ENCODE measurements around the gene TUT7.
"Not testable (repeated sequence)": the region's sequence is repeated elsewhere in the genome, so short reads cannot be mapped to it uniquely, and the experiment has no call there.

Gene TUT7, protein sequence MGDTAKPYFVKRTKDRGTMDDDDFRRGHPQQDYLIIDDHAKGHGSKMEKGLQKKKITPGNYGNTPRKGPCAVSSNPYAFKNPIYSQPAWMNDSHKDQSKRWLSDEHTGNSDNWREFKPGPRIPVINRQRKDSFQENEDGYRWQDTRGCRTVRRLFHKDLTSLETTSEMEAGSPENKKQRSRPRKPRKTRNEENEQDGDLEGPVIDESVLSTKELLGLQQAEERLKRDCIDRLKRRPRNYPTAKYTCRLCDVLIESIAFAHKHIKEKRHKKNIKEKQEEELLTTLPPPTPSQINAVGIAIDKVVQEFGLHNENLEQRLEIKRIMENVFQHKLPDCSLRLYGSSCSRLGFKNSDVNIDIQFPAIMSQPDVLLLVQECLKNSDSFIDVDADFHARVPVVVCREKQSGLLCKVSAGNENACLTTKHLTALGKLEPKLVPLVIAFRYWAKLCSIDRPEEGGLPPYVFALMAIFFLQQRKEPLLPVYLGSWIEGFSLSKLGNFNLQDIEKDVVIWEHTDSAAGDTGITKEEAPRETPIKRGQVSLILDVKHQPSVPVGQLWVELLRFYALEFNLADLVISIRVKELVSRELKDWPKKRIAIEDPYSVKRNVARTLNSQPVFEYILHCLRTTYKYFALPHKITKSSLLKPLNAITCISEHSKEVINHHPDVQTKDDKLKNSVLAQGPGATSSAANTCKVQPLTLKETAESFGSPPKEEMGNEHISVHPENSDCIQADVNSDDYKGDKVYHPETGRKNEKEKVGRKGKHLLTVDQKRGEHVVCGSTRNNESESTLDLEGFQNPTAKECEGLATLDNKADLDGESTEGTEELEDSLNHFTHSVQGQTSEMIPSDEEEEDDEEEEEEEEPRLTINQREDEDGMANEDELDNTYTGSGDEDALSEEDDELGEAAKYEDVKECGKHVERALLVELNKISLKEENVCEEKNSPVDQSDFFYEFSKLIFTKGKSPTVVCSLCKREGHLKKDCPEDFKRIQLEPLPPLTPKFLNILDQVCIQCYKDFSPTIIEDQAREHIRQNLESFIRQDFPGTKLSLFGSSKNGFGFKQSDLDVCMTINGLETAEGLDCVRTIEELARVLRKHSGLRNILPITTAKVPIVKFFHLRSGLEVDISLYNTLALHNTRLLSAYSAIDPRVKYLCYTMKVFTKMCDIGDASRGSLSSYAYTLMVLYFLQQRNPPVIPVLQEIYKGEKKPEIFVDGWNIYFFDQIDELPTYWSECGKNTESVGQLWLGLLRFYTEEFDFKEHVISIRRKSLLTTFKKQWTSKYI (N-terminal part only)

DNA sequence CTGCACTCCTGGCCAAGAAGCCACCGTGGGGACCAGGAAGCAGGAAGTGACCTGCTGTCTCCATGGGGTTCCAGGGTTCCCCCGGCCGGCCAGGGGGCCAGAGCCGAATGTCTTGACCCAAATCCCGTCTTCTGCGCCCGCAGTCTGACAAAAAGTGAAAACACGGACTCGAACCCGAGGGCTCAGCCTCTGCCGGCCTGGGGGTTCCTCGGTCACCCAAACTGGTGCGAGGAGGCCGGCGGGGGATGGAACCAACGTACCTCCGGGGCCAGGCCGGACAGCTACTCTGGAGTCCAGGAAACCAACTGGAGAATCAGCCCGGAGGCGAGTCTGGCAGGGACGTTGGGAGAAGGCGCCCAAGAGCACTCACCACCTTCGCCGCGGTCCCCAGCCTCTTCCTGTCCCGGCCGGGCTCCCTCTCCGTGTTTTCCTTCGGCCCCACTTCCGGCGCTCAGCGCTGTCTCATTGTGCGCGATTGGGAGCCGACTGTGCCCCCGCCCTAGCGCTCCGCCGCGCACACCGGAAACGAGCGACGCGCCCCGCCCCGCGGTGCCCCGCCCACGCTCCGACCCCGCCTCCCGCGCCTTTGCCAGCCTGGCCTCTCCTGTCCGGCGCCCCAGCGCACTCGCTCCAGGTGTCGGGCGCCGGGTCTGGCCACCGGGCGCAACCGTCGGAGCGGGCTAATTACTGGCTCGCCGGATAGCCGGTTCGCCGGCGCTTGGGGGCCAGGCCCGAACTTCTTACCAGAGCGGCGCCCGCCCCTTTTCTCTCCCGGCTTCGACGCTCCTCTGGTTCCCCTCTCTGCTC, at the start of gene TUT7:
Gene TUT7, minus strand, starts transcription at position 400 of the 807 bp plus-strand sequence. CDS start 1,211 bp downstream, outside the sequence.
- peak; percentile 97 for DNase-seq

GRCh38 chr9:86402591-86402990, 48.4 kb upstream of the TUT7 start:
- DNase-seq: no peak

- no peak for DNase-seq
Observed at GRCh38 chr9:86396412-86396811, 42.2 kb upstream of the TUT7 start.

- DNase-seq: not testable (repeated sequence)
Observed at GRCh38 chr9:86390184-86390583, 36.0 kb upstream of the TUT7 start.

DNA sequence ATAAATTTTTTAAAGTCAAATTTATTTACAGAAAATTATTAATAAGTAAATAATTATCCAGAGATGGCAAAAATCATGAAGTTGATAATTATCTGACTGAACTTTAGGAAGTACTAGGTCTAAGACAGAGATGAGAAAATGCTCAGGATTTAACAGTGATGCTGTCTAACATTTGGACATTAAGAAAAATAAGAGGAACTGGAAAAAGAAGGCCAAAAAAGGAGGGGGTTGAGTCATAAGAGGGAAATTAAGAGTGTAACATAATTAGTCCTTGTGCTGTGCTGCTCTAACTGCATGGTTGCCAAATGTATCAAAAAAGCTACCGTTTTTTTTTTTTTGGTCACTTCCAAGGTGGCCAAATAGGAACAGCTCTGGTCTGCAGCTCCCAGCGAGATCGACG, 35.4 kb upstream of the TUT7 start:
- no peak for DNase-seq

GRCh38 chr9:86387376-86387775, 33.2 kb upstream of the TUT7 start:
- no peak for DNase-seq

DNA sequence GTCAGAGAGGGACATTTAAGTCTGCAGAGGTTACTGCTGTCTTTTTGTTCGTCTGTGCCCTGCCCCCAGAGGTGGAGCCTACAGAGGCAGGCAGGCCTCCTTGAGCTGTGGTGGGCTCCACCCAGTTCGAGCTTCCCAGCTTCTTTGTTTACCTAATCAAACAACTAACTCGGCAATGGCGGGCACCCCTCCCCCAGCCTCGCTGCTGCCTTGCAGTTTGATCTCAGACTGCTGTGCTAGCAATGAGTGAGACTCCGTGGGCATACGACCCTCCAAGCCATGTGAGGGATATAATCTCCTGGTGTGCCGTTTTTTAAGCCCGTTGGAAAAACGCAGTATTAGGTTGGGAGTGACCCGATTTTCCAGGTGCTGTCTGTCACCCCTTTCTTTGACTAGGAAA, 28.8 kb upstream of the TUT7 start:
- not testable (repeated sequence) for DNase-seq

DNA sequence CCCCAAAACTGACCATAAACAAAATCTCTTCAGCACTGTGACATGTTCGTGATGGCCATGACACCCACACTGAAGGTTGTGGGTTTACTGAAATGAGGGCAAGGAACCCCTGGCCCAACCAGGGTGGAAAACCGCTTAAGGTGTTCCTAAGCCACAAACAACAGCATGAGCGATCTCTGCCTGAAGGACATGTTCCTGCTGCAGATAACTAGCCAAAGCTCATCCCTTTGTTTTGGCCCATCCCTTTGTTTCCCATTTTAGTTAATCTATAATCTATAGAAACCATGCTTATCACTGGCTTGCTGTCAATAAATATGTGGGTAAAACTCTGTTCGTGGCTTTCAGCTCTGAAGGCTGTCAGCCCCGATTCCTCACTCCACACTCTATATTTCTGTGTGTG, 21.8 kb upstream of the TUT7 start:
- DNase-seq: no peak

DNA sequence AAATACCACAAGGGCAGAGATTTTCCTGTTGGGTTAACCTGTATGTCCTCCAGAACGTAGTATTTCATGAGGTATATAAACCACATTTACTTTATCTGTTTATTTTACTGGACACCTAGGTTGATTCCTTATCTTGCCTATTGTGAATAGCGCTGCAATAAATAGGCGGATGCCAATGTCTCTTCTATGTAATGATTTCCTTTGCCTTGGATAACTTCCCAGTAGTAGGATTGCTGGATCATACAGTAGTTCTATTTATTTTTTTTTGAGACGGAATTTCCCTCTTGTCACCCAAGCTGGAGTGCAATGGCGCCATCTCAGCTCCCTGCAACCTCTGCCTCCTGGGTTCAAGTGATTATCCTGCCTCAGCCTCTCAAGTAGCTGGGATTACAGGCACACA, 15.6 kb upstream of the TUT7 start:
- DNase-seq: no peak

DNA sequence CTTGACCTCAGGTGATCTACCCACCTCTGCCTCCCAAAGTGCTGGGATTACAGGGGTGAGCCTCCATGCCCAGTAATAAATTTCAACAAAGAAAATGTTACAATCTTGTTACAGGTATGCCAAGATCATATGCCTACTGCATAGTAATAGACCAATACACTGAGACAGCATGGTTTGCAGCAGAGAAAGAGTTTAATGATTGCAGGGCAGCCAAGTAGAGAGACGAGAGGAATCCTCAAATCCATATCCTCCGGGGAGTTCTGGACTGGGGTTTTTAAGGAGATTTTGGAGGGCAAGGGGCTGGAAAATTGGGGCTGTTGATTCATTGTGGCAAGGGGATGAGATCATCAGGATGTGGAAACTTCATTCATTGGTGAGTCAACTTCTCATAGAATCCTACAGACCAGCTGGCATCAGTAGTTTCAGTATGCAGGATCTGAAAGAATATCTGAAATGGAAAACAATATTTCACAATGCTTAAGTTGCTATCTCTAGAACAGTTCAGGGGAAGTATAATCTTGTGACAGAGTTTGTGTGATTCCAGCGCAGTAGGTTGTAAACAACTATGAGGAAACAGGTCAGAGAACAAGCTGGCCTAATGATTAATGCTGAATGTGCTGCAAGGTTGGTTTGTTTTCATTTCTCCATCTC, 14.8 kb upstream of the TUT7 start:
- DNase-seq: no peak

- no peak for DNase-seq
Observed at GRCh38 chr9:86361176-86361575, 7.0 kb upstream of the TUT7 start.

DNA sequence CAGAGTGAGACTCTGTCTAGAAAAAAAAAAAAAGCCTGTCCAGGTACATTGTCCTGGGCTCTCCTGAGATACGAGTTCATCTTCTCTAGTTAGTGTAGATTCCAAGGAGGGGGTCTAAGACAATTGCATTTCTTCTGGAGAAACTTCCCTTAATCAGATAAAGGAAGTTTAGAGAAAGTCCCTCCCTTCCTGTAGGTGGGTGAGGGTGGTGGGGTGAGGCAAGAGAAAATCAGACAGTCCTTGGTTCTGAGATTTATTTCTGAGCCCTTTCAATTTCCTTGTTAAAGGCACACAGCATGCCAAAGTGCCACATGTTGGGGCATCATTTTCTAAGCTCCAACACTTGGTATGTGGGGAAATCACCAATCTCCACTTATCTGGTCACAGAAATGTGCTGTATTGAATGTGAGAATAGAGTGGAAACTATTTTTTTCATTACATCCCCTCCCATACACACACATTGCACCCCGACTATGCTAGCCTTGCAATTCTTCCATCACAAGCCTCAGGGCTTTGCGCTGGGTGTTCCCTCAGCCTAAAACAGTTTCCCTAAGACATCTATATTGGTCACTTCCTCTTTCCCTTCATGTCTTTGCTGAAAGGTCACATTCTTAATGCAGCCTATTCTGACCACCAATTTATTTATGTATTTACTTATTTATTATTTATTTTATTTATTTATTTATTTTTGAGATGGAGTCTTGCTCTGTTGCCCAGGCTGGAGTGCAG, 5.1 kb upstream of the TUT7 start:
- no peak for DNase-seq

- DNase-seq: no peak
Observed at GRCh38 chr9:86356871-86357866, 3.0 kb upstream of the TUT7 start.

GRCh38 chr9:86355814-86356213, 1.6 kb upstream of the TUT7 start:
- DNase-seq: no peak

- no peak for DNase-seq
Observed at GRCh38 chr9:86354818-86355309, 654 bp upstream of the TUT7 start.

GRCh38 chr9:86353655-86354010, 577 bp downstream of the TUT7 start:
- DNase-seq: no peak

- DNase-seq: no peak
Observed at GRCh38 chr9:86352440-86353077, 1.7 kb downstream of the TUT7 start.

DNA sequence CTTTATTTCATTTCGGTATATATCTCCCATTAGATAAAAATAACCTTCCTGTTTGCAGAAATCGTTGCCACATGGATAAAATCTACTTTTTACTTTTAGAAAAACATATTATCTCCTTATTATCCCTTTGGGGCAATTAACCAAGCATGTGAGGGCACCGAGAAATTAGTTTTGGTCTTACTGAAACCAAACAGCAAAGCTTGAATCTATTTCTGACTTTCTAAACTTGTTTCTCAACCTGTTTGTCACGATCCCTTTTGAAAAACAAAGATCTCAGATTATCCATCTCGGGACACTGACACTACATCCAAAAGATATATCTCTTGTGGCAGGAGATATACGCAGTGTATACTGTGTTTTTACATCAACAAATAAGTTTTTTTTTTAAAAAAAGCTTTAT, 2.3 kb downstream of the TUT7 start:
- no peak for DNase-seq

Measured in retina (tissue), 1 donor.